K562 (cell line): ENCODE measurements around the gene GIT2.

Source experiments
- CREM ChIP-seq: IDR thresholded peaks from 2 replicates; pipeline ENCODE4 v1.6.1; 2014; ENCODE audit warnings: antibody characterized with exemption, low read depth
- CTCF ChIP-seq, 3 experiments: IDR thresholded peaks in 2 of 3; conservative IDR thresholded peaks in 1 of 3; 2 replicates each; pipeline ENCODE4 v1.5.1; 2011 to 2012; ENCODE audit warnings: low read length in 3 of 3, mild to moderate bottlenecking in 3 of 3, control low read depth in 2 of 3, improper control_type of control experiment in 1 of 3, inconsistent platforms in 1 of 3, low read depth in 1 of 3, mixed read lengths in 1 of 3, moderate library complexity in 1 of 3; ENCODE audit not compliant: insufficient read depth in 2 of 3
- ZNF76 ChIP-seq: fragments of 250-450 bp; sonication (Bioruptor Pico); IDR thresholded peaks from 2 replicates; pipeline ENCODE4 v1.4.0; 2020; ENCODE audit warnings: mild to moderate bottlenecking, moderate library complexity, borderline replicate concordance

GRCh38 chr12:109988274-109988673 is 7.9 kb downstream of the GIT2 start:
- TF ChIP-seq ZNF76 (no peak), CREM (no peak), CTCF (IDR thresholded peaks at IDR 0.05 in 2 of 3, conservative IDR thresholded peaks at IDR 0.05 in 1 of 3; ENCODE audit: insufficient read depth in 2 of 3, low read depth in 1 of 3, low read length in 3 of 3) (no peak)
